Activated CD4-positive, alpha-beta T cell treated with anti-CD3 and anti-CD28 coated beads for 48 hours (primary cell): ENCODE results near the gene LRRC23.
"Not testable (repeated sequence)": the region's sequence is repeated elsewhere in the genome, so short reads cannot be mapped to it uniquely, and the experiment has no call there.

Source experiments
- DNase-seq: peaks from one replicate; pipeline ENCODE4 v3.0.0-alpha.2; 2020

Gene LRRC23, protein sequence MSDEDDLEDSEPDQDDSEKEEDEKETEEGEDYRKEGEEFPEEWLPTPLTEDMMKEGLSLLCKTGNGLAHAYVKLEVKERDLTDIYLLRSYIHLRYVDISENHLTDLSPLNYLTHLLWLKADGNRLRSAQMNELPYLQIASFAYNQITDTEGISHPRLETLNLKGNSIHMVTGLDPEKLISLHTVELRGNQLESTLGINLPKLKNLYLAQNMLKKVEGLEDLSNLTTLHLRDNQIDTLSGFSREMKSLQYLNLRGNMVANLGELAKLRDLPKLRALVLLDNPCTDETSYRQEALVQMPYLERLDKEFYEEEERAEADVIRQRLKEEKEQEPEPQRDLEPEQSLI

DNA sequence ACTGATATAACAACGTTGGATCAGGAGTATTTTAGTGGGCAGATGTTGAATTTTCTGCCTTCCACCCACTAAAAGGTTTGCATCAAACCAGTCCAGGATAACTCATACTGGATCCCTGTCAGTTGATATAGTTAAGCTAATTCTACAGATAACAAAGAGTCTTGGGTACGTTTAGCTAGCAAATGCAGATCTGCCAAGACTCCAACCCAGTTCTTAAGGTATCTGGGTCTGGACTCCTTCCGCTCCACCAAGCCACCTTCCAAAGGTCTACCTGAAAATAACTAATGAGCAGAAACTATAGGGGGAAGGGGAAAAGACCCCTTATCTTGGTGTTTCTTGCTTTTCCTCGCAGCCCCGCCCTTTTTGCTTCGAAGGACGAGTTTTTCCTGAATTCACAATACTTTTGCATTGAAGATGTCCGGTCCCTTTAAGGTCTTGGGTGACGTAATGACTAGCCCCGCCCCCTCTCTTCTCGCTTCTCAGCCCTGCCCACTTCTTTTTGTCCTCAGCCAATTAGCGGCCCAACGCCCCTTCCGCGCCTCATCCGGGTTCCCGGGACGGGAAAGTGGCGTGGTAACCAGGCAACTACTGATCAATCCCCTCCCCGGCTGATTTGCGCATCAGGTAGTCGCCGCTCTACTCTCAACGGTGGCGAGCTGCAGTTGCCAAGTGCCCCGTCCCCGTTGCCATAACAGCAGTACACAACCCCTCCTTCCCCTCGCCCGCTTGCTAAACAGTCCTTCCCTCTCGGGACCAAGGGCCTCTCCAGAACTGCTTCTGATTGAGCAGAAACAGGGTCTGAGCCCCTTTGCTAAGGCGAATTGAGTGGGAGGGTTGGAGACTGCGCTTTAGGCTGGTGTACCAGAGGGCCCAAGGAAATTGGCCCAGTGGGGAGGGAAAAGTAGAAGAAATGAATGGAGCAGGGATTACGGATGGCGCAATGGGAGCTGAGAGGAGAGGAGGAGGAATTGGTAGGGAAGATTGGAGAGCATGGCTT, at the start of gene LRRC23:
Gene LRRC23 (plus strand): TSS at position 543 of the 997 bp plus-strand sequence. CDS start 812 bp downstream, outside the sequence.
- DNase-seq: peak; percentile 99

DNA sequence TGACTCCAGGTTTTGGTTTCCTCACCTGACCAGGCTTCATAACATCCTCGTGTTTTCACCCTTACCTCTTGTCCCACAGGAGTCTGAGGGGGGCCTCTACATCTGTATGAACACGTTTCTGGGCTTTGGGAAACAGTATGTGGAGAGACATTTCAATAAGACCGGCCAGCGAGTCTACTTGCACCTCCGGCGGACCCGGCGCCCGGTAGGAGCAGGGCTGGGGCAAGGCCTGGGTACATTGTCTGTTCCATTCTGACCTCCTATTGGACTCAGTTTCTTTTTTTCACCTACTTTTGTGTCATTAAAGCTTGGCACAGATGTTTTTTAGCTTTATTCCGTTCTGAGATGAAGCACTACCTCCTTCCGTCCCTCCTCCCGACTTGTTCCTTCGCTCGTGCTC, 49.3 kb upstream of the LRRC23 start:
- DNase-seq: no peak

DNA sequence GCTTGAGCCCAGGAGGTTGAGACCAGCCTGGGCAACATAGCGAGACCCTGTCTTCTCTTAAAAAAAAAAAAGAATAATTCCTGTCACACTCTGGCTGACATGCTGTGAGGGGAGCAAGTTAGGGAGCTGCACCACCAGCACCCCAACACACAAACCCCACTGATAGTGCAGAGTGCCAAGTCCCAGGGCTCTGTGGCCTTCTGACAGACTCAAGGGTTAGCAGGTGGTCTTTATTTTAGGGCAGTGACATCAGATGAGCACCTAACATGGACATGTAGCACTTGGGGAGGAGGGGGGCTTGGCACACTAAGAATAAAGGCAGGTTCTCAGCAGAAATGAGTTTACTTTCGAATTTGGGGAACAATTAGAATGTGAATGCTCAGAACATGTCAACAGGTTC, 45.8 kb upstream of the LRRC23 start:
- no peak for DNase-seq

DNA sequence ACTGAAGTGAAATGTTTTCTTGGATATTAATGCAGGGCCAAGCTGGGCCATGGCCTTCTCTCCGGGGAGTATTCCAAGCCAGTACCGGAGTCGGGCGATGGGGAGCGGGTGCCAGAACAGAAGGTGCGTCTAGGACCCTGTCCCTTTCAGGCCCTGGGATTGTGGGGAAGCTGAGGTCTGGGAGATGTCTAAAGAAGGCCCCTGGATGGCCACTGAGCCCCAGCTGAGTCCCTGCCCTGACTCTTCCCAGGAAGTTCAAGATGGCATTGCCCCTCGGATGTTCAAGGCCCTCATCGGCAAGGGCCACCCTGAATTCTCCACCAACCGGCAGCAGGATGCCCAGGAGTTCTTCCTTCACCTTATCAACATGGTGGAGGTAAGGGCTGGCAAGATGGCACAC, 44.5 kb upstream of the LRRC23 start:
- DNase-seq: no peak

DNA sequence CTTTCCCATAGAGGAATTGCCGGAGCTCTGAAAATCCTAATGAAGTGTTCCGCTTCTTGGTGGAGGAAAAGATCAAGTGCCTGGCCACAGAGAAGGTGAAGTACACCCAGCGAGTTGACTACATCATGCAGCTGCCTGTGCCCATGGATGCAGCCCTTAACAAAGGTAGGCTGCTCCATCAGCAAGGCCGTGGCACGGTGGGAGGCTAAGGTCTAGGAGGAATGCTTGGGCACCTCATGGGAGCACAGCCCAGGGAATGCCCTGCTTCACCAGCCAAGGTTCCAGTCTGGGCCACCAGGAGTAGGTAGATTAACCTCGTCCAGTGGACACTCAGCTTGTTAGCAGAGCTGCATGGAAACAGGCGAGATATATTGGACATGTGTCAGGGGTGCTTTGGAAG, 43.7 kb upstream of the LRRC23 start:
- DNase-seq: no peak

DNA sequence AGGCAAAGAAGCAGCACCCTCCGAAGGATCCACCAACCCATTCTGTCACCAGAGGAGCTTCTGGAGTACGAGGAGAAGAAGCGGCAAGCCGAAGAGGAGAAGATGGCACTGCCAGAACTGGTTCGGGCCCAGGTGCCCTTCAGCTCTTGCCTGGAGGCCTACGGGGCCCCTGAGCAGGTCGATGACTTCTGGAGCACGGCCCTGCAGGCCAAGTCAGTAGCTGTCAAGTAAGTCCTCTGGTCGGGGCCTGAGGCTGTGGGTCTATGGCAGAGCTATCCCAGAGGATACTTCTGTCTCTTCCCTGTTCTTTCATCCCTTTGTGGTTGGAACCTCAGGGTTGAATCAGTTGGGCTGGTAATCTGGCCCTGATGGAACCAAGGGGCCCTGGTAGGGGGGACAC, 43.2 kb upstream of the LRRC23 start:
- no peak for DNase-seq

DNA sequence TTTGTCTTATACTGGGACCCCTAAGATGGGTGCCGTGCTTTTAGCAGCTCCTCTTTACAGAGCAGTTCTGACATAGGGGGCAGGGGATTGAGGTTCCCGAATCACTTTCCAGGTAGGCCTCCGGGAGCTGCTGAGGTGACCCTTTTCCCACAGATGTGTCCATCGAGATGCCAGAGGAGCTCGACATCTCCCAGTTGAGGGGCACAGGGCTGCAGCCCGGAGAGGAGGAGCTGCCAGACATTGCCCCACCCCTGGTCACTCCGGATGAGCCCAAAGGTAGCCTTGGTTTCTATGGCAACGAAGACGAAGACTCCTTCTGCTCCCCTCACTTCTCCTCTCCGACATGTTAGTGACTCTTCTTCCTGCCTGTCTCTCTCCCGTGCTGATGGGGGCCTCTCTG, 41.6 kb upstream of the LRRC23 start:
- DNase-seq: no peak

DNA sequence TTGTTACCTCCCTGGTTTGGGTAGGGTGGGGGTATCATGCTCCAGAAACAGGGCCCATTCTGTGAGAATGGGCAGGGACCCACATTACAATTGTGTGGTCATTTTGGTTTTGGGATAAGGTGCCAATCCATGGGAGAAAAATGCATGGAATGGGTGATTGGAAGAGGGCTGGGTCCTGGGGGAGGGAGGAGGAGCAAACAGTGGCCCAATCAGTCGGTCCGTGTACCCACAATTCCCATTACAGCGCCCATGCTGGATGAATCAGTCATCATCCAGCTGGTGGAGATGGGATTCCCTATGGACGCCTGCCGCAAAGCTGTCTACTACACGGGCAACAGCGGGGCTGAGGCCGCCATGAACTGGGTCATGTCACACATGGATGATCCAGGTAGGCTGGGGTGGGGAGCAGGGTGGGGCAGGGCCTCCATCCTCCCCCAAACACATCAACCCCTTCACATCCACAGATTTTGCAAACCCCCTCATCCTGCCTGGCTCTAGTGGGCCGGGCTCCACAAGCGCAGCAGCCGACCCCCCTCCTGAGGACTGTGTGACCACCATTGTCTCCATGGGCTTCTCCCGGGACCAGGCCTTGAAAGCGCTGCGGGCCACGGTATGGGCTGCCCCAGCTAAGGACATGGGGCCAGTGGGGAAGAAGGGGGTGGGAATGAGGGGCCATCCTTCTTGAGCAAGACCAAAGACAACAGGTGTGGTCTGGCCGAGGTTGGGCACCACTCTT, 40.9 kb upstream of the LRRC23 start:
- no peak for DNase-seq

DNA sequence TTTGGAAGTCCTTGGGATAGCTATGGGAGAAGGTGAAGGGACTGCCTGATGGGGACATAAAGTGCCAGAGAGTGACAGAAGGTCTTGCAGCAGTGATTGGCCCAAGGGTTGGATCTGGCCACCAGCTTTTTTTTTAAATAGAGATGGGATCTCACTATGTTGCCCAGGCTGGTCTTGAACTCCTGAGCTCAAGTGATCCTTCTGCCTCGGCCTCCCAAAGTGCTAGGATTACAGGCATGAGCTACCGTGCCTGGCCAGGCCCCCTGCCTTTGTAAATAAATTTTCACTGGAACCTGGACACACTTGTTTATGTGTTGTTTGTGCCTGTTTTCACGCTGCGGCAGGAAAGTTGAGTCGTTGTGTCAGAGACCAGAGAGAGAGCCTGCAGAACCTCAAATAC, 39.3 kb upstream of the LRRC23 start:
- not testable (repeated sequence) for DNase-seq

DNA sequence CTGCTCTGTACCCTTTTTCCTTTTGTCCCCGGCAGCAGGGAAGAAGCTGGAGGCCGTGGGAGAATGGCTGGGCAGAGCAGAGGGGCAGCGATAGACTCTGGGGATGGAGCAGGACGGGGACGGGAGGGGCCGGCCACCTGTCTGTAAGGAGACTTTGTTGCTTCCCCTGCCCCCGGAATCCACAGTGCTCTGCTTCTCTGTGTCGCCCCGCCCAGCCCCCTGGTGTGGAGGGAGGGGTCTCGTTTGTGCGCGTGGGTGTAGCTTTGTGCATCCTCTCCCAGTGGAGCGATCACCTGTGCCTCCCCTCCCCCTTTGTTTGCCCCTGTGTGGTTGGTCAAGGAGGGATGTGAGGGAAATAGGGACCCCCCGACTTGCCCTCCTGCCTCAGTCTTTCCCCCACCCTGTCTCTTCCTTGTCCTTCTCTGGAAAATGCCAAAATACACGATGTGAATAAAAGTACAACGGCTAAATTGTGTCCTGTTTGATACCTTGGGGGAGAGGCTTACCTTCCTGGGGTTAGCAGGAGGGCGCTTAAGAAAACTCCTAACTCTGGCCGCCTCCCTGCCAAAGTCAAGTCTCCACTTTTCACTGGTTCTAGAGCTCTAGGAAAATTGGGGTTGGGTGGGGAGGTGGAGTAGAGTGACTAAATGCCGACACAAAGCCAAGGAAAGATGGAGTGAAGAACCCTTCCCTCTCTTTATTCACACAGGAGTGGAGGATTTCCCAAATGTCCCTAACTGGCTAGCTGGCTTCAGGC, 38.3 kb upstream of the LRRC23 start:
- DNase-seq: no peak

DNA sequence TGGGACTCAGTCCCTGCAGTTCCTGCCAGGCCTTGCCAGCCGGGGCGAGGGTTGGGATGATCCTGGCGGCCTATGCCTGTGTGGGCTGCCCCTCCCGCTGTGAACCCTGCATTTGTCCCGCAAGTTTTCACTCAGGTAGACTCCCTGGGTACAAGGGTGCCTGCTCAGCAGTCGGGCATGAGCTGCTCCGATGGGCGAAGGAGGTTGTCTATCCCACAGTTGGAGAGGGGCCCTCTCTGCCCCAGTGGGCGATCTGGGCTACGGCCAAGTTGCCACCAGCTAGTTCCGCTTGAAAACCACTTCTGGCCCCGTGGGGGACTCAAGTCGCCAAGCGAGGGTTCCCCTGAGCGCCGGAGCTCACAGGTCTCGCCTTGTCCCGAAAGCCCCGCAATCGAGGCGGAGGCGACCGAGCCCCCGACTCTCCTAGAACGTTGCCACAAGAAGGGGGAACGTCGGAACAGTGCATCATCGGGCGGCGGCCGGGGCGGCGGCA, 37.7 kb upstream of the LRRC23 start:
- no peak for DNase-seq

DNA sequence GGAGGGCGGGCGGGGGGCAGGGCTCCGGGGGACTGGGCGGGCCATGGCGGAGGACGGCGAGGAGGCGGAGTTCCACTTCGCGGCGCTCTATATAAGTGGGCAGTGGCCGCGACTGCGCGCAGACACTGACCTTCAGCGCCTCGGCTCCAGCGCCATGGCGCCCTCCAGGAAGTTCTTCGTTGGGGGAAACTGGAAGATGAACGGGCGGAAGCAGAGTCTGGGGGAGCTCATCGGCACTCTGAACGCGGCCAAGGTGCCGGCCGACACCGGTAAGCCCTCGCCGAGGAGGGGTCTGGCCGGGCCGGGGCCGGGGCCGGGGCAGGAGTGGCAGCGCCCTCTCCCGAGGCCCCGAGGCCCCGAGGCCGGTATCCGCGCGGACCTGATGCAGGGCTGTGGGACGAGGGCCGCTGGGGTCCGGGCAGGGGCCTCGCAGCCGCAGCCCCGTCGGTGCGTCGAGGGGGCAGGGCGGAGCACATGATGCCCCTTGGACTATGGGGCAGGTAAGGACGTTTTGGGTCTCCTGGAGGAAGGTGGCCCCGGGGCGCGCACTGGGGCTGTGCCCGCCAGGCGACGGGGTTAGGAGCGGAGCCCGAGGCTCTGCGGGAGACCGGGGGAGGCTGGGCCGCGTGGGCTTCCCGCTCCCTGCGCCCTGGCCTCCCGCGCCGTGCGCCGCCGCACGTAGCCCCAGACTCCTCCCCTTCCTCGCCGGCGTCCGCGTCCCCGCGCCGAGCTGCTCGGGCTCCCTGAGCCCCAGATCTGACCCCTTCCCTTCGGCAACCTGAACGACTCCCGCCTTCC, 37.0 kb upstream of the LRRC23 start, which contains the start of gene TPI1:
Gene TPI1 (plus strand): TSS at position 119 of the 798 bp plus-strand sequence. CDS start 36 bp downstream, at position 155.
- DNase-seq: peak; percentile 84

DNA sequence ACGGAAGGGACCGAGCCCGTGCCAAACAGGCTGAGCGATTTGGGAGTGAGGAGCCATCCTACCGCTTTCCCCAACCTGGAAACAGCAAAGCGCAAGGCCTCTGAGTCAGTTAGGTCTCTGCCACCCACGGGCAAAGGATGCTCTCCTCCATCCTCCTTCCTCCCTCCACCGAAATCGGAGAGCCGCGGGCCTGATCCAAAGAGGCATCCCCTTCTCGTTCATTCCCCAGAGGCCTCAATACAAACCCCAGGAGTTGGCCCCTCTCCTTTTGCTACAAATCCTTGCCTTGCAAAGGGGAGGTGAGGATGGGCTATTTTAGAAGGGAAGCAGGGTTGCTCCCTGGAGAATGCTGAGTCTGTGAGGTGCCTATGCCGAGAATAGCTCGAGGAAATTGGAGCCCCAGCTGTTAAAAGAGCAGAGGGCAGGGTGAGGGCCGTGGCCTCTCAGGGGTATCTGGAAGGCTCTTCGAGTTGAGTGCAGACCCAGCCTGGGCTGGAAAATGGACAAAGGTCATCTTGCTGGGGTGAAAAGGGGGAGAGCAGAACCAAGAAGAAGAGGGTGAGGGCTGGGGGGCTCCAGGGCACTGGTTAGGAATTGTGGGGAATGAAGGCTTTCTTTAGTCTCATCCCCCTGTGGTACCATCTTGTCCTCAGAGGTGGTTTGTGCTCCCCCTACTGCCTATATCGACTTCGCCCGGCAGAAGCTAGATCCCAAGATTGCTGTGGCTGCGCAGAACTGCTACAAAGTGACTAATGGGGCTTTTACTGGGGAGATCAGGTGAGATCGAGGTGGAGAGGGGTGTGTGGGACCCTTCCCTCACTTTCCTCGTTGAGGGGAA, 36.2 kb upstream of the LRRC23 start:
- peak; percentile 25 for DNase-seq

DNA sequence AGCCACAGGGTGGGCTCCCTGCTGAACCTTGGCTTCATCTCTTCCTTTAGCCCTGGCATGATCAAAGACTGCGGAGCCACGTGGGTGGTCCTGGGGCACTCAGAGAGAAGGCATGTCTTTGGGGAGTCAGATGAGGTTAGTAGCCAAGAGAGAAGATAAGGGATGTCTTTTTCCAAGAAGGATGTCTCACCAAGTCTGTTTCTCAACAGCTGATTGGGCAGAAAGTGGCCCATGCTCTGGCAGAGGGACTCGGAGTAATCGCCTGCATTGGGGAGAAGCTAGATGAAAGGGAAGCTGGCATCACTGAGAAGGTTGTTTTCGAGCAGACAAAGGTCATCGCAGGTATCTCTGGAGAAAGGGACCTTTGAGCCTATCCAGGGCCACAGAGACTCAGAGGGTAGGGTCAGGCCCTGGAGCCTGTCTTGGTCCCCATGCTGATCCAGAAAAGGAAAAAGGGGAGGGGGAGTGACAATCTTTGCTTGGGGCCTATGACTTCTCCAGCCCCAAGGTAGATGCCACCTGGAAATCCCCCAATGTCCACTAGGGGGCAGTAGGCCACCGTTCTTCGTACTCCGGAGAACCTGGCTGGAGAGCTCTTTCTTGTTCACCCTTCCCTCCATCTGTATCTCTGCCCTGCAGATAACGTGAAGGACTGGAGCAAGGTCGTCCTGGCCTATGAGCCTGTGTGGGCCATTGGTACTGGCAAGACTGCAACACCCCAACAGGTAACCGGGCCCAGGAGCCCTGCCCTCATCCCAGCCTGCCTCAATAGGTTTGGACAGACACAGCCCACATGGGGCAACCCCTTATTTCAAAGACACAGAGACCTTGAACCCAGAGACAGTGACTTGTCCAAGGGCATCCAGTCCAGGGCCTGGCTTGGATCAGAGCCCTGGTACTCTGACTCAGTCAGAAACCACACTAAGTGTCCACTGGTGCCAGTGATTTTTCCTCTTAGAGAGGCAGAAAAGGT, 35.3 kb upstream of the LRRC23 start:
- DNase-seq: peak; percentile 91

DNA sequence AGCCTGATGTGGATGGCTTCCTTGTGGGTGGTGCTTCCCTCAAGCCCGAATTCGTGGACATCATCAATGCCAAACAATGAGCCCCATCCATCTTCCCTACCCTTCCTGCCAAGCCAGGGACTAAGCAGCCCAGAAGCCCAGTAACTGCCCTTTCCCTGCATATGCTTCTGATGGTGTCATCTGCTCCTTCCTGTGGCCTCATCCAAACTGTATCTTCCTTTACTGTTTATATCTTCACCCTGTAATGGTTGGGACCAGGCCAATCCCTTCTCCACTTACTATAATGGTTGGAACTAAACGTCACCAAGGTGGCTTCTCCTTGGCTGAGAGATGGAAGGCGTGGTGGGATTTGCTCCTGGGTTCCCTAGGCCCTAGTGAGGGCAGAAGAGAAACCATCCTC, 34.3 kb upstream of the LRRC23 start:
- DNase-seq: not testable (repeated sequence)

DNA sequence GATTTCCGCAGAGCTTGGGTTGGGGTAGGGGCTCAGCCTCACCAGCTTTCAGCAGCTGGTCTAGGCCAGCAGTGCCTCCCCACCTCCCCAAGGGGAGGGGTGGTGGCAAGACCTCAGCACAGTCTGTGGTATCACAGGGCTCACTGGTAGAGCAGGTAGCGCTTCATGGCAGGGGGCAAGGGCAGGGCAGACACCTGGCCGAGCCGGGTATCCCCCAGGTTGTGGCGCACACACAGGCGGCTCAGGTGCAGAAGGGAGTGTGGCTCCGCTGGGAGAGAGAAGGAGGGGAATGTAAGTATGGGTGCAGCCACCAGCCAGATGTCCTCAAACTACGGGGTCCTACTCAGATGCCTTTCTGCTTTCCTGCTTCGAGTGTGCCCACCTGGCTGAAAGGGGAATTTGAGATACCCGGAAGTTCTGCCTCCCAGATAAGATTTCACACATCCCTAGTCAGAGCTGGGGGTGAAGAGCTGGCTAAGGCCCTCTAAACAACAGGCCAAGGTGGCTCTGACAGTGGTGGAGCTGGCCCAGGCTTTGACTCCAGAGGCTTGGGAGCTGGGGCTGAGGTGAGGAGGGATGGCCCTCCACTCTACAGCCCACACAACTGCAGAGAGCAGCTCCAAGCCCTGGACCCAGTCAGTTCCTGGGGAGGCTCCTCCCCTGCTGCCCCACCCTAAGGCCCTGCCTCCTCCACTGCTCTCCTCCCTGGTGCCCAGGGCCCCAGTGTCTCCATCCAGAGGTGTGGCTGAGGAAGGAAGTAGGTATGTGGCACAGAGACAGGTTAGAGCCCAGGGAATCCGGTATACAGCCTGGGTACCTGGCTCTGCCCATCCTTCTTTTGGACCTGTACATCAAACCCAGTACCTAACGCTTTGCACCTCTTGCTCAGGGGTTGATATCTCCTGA, 33.3 kb upstream of the LRRC23 start:
- DNase-seq: peak; percentile 65
